Measurements from ENCODE around the gene GLIS1. TPM values are rescaled to one million over a fixed set of nuclear protein-coding genes. Genes with fewer than 3 reads are reported as not detected.
A peak's percentile ranks its signal among the peaks of the same experiment; 100 is the strongest.

Gene GLIS1
- polyA plus RNA-seq, 1 donor (not counting 4 experiments of a cell fraction or from before 2014, with no cell fraction given) = not detected

- no peaks in the 10 kb centered on the region for H3K36me3 ChIP-seq (ENCODE audit: control insufficient read depth in 2 of 2, extremely low read depth in 1 of 2, insufficient read depth in 2 of 2, low read length in 2 of 2)
- no peaks in the 10 kb centered on the region for H3K27me3 ChIP-seq (ENCODE audit: control insufficient read depth, extremely low read depth, insufficient read depth, low read length)
- no peak overlapping the region for H3K4me2 ChIP-seq (ENCODE audit: control insufficient read depth, extremely low read depth, insufficient read depth, low read depth, low read length)
- H3K9me3 ChIP-seq (ENCODE audit: control insufficient read depth, low read depth, low read length) = no peaks in the 10 kb centered on the region
- no peak overlapping the region for H3K27ac ChIP-seq (ENCODE audit: control insufficient read depth, insufficient read depth, low read length)
- no peaks in the 10 kb centered on the region for H3K79me2 ChIP-seq (ENCODE audit: control insufficient read depth, insufficient read depth, low read length)
- no peaks in the 10 kb centered on the region for H3K9me1 ChIP-seq (ENCODE audit: control insufficient read depth, extremely low read depth, insufficient read depth, low read length)
- TF ChIP-seq EZH2 (IDR thresholded peaks at IDR 0.05; ENCODE audit: low read length) (no peak), CTCF (optimal IDR thresholded peaks at IDR 0.05 in 1 of 3, IDR thresholded peaks at IDR 0.05 in 1 of 3, conservative IDR thresholded peaks at IDR 0.05 in 1 of 3; ENCODE audit: extremely low read depth in 1 of 3, insufficient read depth in 2 of 3, low read length in 3 of 3) (peak; percentile 63 to 76 (median 71))
- no peak overlapping the region for H2AFZ ChIP-seq (ENCODE audit: control insufficient read depth, low read length)
- no peaks in the 10 kb centered on the region for H3K4me1 ChIP-seq (ENCODE audit: control insufficient read depth, extremely low read depth, insufficient read depth, low read length)
- no peak overlapping the region for H3K9ac ChIP-seq (ENCODE audit: control insufficient read depth, extremely low read depth, insufficient read depth, low read length)
- FAIRE-seq (no peak), DNase-seq (ENCODE audit: low read depth, low spot score) (no peak)
- H4K20me1 ChIP-seq (ENCODE audit: control insufficient read depth, extremely low read depth, insufficient read depth, low read length) = no peaks in the 10 kb centered on the region
- dilution Hi-C loops (cut with MboI; ENCODE audit: extremely low pct_ligation_motif_present, low sequenced_read_pairs) = loop anchor here (25.0 kb wide), 1 partner anchor 267 kb away; no protein-coding TSS in a partner anchor
- no peak overlapping the region for H3K4me3 ChIP-seq (ENCODE audit: control insufficient read depth in 2 of 3, extremely low read depth in 1 of 3, insufficient read depth in 2 of 3, low read depth in 1 of 3, low read length in 3 of 3)
Observed at GRCh38 chr1:53754484-53755312, 15.7 kb upstream of the GLIS1 start.

GRCh38 chr1:53752281-53752680 is 13.3 kb upstream of the GLIS1 start:
- Histone ChIP-seq H3K9ac (ENCODE audit: control insufficient read depth, extremely low read depth, insufficient read depth, low read length) (no peak overlapping the region), H3K4me1 (ENCODE audit: control insufficient read depth, extremely low read depth, insufficient read depth, low read length) (no peaks in the 10 kb centered on the region), H3K79me2 (ENCODE audit: control insufficient read depth, insufficient read depth, low read length) (no peaks in the 10 kb centered on the region), H3K27ac (ENCODE audit: control insufficient read depth, insufficient read depth, low read length) (no peak overlapping the region), H3K4me2 (ENCODE audit: control insufficient read depth, extremely low read depth, insufficient read depth, low read depth, low read length) (no peak overlapping the region), H3K4me3 (ENCODE audit: control insufficient read depth in 2 of 3, extremely low read depth in 1 of 3, insufficient read depth in 2 of 3, low read depth in 1 of 3, low read length in 3 of 3) (no peak overlapping the region), H3K9me3 (ENCODE audit: control insufficient read depth, low read depth, low read length) (no peaks in the 10 kb centered on the region), H2AFZ (ENCODE audit: control insufficient read depth, low read length) (no peak overlapping the region), H3K27me3 (ENCODE audit: control insufficient read depth, extremely low read depth, insufficient read depth, low read length) (peaks cover 4% of the 10 kb centered on the region), H4K20me1 (ENCODE audit: control insufficient read depth, extremely low read depth, insufficient read depth, low read length) (no peaks in the 10 kb centered on the region), H3K36me3 (ENCODE audit: control insufficient read depth in 2 of 2, extremely low read depth in 1 of 2, insufficient read depth in 2 of 2, low read length in 2 of 2) (no peaks in the 10 kb centered on the region), H3K9me1 (ENCODE audit: control insufficient read depth, extremely low read depth, insufficient read depth, low read length) (no peaks in the 10 kb centered on the region)
- DNase-seq (ENCODE audit: low read depth, low spot score) = no peak
- dilution Hi-C loops (cut with MboI; ENCODE audit: extremely low pct_ligation_motif_present, low sequenced_read_pairs) = loop anchor here (25.0 kb wide), 1 partner anchor 265 kb away; no protein-coding TSS in a partner anchor
- no peak for FAIRE-seq
- no peak for TF ChIP-seq EZH2 (IDR thresholded peaks at IDR 0.05; ENCODE audit: low read length)
- no peak for TF ChIP-seq CTCF (optimal IDR thresholded peaks at IDR 0.05 in 1 of 3, IDR thresholded peaks at IDR 0.05 in 1 of 3, conservative IDR thresholded peaks at IDR 0.05 in 1 of 3; ENCODE audit: extremely low read depth in 1 of 3, insufficient read depth in 2 of 3, low read length in 3 of 3)

Measured in keratinocyte (primary cell).